Activated CD4-positive, alpha-beta T cell treated with anti-CD3 and anti-CD28 coated beads, Interleukin-2, amount 50 U/mL, for 16 hours (primary cell): Measurements from ENCODE around the gene SLC15A3.
A peak's percentile ranks its signal among the peaks of the same experiment; 100 is the strongest.

ENCODE experiments used
- DNase-seq: peaks from one replicate; pipeline ENCODE4 v3.0.0-alpha.2; 2020

Gene SLC15A3

GRCh38 chr11:60951904-60952741 lies at the start of gene SLC15A3:
Gene SLC15A3 (minus strand): TSS chr11:60952176. CDS start chr11:60951551, 625 bp downstream.
- DNase-seq = no peak

- DNase-seq = no peak
Observed at GRCh38 chr11:61000426-61000825, 48.5 kb upstream of the SLC15A3 start.

GRCh38 chr11:60996381-60997138 lies 44.6 kb upstream of the SLC15A3 start:
- no peak for DNase-seq

GRCh38 chr11:60995798-60996197 lies 43.8 kb upstream of the SLC15A3 start:
- no peak for DNase-seq

- DNase-seq = peak; percentile 54
Observed at GRCh38 chr11:60994541-60995080, 42.6 kb upstream of the SLC15A3 start.

GRCh38 chr11:60993615-60994014 lies 41.6 kb upstream of the SLC15A3 start:
- DNase-seq = peak; percentile 43

- DNase-seq = no peak
Observed at GRCh38 chr11:60992842-60993409, 41.0 kb upstream of the SLC15A3 start.

GRCh38 chr11:60991457-60991856 lies 39.5 kb upstream of the SLC15A3 start:
- no peak for DNase-seq

GRCh38 chr11:60989093-60989650 lies 37.2 kb upstream of the SLC15A3 start:
- no peak for DNase-seq

GRCh38 chr11:60988658-60989057 lies 36.7 kb upstream of the SLC15A3 start:
- DNase-seq = no peak

- peak; percentile 85 for DNase-seq
Observed at GRCh38 chr11:60987577-60988277, 35.8 kb upstream of the SLC15A3 start.

GRCh38 chr11:60985991-60986915 lies 34.3 kb upstream of the SLC15A3 start:
- peak; percentile 90 for DNase-seq

GRCh38 chr11:60985501-60985900 lies 33.5 kb upstream of the SLC15A3 start:
- DNase-seq = no peak

- DNase-seq = no peak
Observed at GRCh38 chr11:60984636-60985035, 32.7 kb upstream of the SLC15A3 start.

GRCh38 chr11:60984149-60984548 lies 32.2 kb upstream of the SLC15A3 start:
- no peak for DNase-seq

GRCh38 chr11:60982184-60982583 lies 30.2 kb upstream of the SLC15A3 start:
- DNase-seq = peak; percentile 54

- DNase-seq = no peak
Observed at GRCh38 chr11:60981515-60981914, 29.5 kb upstream of the SLC15A3 start.

- DNase-seq = peak; percentile 78
Observed at GRCh38 chr11:60978546-60979380, 26.8 kb upstream of the SLC15A3 start.

GRCh38 chr11:60977836-60978235 lies 25.9 kb upstream of the SLC15A3 start:
- DNase-seq = no peak

GRCh38 chr11:60977224-60977623 lies 25.2 kb upstream of the SLC15A3 start:
- DNase-seq = no peak
